ENCODE results near the gene HLA-DMA.

Gene HLA-DMA

GRCh38 chr6:32912951-32913350, 39.9 kb downstream of the HLA-DMA start:
- Histone ChIP-seq H3K4me3 (ENCODE audit: low read depth, low read length) (no peak overlapping the region), H3K4me1 (ENCODE audit: control insufficient read depth, insufficient read depth, low read length) (no peaks in the 10 kb centered on the region), H3K27me3 (ENCODE audit: control insufficient read depth, insufficient read depth, low read length) (0 out of 2 replicates have a peak, but pooled peaks cover 5% of the 10 kb centered on the region), H3K9me3 (ENCODE audit: control insufficient read depth, insufficient read depth, low read length) (no peaks in the 10 kb centered on the region), H3K9ac (ENCODE audit: low read depth, low read length) (no peak overlapping the region), H3K36me3 (ENCODE audit: control insufficient read depth, insufficient read depth, low read length) (no peaks in the 10 kb centered on the region), H3K27ac (ENCODE audit: low read depth, low read length) (no peak overlapping the region)

GRCh38 chr6:32908897-32909296, 44.0 kb downstream of the HLA-DMA start:
- Histone ChIP-seq H3K4me3 (ENCODE audit: low read depth, low read length) (no peak overlapping the region), H3K27ac (ENCODE audit: low read depth, low read length) (no peak overlapping the region), H3K4me1 (ENCODE audit: control insufficient read depth, insufficient read depth, low read length) (no peaks in the 10 kb centered on the region), H3K27me3 (ENCODE audit: control insufficient read depth, insufficient read depth, low read length) (no peaks in the 10 kb centered on the region), H3K36me3 (ENCODE audit: control insufficient read depth, insufficient read depth, low read length) (no peaks in the 10 kb centered on the region), H3K9me3 (ENCODE audit: control insufficient read depth, insufficient read depth, low read length) (no peaks in the 10 kb centered on the region), H3K9ac (ENCODE audit: low read depth, low read length) (no peak overlapping the region)

- H3K36me3 ChIP-seq (ENCODE audit: control insufficient read depth, insufficient read depth, low read length), result no peaks in the 10 kb centered on the region
- H3K27ac ChIP-seq (ENCODE audit: low read depth, low read length), result no peak overlapping the region
- no peaks in the 10 kb centered on the region for H3K9me3 ChIP-seq (ENCODE audit: control insufficient read depth, insufficient read depth, low read length)
- H3K9ac ChIP-seq (ENCODE audit: low read depth, low read length), result no peak overlapping the region
- H3K27me3 ChIP-seq (ENCODE audit: control insufficient read depth, insufficient read depth, low read length), result no peaks in the 10 kb centered on the region
- H3K4me3 ChIP-seq (ENCODE audit: low read depth, low read length), result no peak overlapping the region
- H3K4me1 ChIP-seq (ENCODE audit: control insufficient read depth, insufficient read depth, low read length), result no peaks in the 10 kb centered on the region
These were observed 46.4 kb downstream of the HLA-DMA start for GRCh38 chr6:32906539-32906938.

- H3K9me3 ChIP-seq (ENCODE audit: control insufficient read depth, insufficient read depth, low read length), result no peaks in the 10 kb centered on the region
- no peak overlapping the region for H3K9ac ChIP-seq (ENCODE audit: low read depth, low read length)
- no peak overlapping the region for H3K27ac ChIP-seq (ENCODE audit: low read depth, low read length)
These were observed 47.8 kb downstream of the HLA-DMA start for GRCh38 chr6:32905078-32905477.

GRCh38 chr6:32903952-32904351, 48.9 kb downstream of the HLA-DMA start:
- H3K4me1 ChIP-seq (ENCODE audit: control insufficient read depth, insufficient read depth, low read length), result no peaks in the 10 kb centered on the region
- peaks cover 6% of the 10 kb centered on the region; the same call in 1 of the 2 replicates for H3K36me3 ChIP-seq (ENCODE audit: control insufficient read depth, insufficient read depth, low read length)
- no peak overlapping the region for H3K27ac ChIP-seq (ENCODE audit: low read depth, low read length)
- H3K9ac ChIP-seq (ENCODE audit: low read depth, low read length), result no peak overlapping the region
- H3K9me3 ChIP-seq (ENCODE audit: control insufficient read depth, insufficient read depth, low read length), result no peaks in the 10 kb centered on the region
- no peaks in the 10 kb centered on the region for H3K27me3 ChIP-seq (ENCODE audit: control insufficient read depth, insufficient read depth, low read length)
- H3K4me3 ChIP-seq (ENCODE audit: low read depth, low read length), result no peak overlapping the region

More at GRCh38 chr6:32905078-32905477, 47.8 kb downstream of the HLA-DMA start:
- no peaks in the 10 kb centered on the region for H3K4me1 ChIP-seq (ENCODE audit: control insufficient read depth, insufficient read depth, low read length)
- H3K4me3 ChIP-seq (ENCODE audit: low read depth, low read length), result no peak overlapping the region
- peaks cover 6% of the 10 kb centered on the region; the same call in 1 of the 2 replicates for H3K36me3 ChIP-seq (ENCODE audit: control insufficient read depth, insufficient read depth, low read length)
- no peaks in the 10 kb centered on the region for H3K27me3 ChIP-seq (ENCODE audit: control insufficient read depth, insufficient read depth, low read length)

Data from HUES48 (cell line).